HG02870 (cell line): Measurements from ENCODE around the gene PHF21B.

Experiments
- ATAC-seq: cut with Tn5 transposase; IDR thresholded peaks from one replicate; pipeline ENCODE4 v1.9.1; 2021; ENCODE audit warnings: mild to moderate bottlenecking, moderate library complexity; ENCODE audit not compliant: unreplicated experiment

The PHF21B gene

DNA sequence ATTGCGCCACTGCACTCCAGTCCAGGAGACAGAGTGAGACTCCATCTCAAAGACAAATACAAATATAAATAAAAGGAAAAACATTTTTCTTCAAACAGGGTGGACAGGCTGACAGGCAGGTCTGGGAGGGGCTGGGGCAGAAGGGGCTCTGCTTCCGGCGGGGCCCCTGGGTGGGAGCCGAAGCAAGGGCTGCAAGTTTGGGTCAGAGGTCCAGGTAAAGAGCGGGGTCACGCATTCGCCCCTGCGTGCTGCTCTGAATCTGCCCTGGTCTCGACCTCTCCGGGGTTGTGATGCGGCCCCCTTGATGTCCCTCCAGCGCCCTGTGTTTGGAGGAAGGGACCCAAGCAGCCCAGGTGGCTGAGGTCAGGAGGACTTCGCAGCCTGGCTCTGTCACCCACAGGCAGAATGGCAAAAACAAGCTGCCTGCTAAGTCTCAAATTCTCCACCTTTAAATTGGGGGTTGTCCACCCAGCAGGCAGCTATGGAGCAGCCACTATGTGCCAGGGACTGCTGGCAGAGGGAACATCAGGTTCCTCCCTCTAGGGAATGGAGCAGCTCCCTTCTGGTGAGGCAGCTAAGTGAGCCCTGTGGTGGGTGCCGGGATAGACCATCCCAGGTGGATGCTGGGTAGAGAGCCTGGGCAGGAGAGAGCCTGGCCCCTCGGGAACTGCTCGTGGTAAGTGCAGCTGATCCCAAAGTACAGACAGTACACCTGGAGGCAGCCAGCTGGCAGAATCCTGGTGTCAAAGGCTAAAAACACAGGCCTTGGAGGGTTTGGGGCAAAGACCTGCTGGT, 10.3 kb upstream of the PHF21B start:
- no peak for ATAC-seq

DNA sequence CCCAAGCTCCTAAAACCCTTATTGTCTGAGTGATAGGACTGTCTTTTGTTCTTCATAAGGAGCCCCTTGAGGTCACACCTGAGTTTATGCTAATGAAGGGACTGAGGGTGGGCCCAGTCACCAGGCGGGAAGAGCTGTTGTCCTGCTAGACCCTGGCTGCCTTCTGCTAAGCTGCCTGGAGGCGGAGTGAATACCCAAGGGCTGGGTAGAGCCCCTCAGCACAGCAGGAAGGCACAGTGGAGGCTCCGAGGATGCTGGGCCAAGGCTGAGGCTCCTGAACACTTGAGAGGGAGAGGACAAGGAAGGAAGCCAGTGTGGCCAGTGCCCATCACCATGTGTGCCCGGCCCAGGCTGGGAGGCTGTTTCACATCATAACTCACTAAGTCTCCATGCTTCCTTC, 4.8 kb upstream of the PHF21B start:
- no peak for ATAC-seq

DNA sequence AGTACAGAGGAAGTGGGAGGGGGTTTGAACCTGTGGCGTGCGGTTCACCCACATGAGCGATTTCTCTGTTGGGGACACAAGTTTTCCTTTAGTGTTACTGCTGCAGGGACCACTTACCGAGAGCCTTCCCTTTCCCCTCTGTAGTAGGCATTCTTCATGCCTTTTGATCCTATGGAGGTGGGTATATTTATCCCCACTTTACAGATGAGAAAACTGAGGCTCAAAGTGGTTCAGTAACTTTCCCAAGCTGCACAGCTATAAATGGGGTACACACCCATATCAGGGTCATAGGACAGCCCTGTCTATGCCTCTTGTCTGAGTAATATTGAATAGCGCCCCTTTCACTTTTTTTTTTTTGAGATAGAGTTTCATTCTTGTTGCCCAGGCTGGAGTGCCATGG, 3.3 kb upstream of the PHF21B start:
- no peak for ATAC-seq

DNA sequence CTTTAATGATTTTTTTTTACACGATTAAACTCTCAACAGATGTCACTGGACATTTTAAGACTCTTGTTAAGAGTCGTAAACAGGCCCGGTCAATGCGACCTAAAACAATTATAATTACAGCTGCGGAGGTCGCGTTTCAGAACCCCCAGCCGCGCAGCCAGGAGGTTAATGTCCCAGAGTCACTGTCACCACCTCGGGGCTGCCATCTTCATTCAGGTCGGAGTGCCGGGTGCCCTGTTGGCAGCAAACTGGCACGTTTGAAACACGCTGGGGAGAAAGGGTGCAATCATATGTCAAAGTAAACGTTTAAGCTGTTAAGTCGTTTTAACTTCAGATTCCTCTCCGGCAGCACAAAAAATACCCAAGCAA, 711 bp upstream of the PHF21B start:
- no peak for ATAC-seq

DNA sequence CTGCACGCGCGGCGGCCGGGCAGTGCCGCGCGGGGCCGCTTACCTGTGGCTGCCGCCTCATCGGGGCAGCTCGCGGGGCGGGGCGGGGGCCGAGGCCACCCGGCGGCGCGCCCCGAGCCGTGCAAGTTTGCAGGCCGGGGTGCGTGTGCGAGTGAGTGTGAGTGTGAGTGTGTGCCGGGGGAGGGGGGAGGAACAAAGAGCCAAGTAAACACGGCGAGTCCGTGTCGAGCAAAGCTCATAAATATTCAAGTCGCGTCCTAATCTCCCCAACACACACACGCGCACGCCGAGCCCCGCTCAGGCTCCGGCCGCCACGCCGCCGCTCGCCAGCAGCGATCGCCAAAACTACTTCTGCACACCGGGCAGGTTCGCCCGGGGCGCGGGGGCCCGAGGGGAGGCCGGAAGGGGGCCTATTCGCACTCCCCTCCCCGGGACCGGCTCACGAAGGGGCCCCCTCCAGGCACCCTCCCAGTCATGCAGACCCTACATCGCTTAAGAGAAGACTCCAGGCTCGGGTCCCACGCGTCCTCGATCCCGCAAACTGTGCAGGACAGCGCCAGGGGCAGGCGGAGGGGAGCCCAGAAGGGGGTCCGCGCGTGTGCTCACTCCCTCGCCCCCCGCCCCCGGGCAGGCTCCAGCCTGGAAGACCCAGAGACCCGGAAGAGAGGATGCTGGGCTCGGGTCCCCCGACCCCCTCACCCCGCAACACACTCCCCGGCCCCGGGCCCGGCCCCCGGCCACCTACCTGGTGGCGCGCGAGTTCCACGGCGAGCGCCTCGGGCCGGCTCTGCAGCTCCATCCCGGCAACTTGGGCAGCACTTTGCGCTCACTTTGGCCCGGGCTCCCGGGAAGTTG, 827 bp downstream of the PHF21B start:
- no peak for ATAC-seq

DNA sequence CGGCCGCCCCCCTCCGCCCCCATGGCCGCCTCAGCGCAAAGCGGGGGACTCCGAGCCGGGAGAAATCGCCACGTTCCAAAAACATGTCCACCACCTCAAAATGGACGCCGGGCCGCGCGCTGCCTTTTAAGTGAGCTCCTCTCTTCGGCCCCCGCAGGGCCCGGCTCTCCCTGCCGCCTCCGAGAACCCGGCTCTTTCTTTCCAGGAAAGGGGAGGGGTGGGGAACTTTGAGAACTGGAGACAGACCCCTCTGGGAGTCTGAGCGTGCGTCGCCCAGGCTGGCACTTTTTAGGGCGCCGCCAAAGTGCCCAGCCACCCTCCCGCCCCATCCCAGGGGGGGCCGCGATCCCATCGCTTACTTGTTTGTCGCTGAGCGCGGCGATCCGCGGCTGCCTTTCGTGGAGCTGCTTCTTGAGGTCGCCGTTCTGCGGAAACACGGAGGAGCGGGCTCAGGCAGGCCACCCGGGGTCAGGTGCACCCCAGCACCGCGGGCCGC, 1.6 kb downstream of the PHF21B start:
- no peak for ATAC-seq

DNA sequence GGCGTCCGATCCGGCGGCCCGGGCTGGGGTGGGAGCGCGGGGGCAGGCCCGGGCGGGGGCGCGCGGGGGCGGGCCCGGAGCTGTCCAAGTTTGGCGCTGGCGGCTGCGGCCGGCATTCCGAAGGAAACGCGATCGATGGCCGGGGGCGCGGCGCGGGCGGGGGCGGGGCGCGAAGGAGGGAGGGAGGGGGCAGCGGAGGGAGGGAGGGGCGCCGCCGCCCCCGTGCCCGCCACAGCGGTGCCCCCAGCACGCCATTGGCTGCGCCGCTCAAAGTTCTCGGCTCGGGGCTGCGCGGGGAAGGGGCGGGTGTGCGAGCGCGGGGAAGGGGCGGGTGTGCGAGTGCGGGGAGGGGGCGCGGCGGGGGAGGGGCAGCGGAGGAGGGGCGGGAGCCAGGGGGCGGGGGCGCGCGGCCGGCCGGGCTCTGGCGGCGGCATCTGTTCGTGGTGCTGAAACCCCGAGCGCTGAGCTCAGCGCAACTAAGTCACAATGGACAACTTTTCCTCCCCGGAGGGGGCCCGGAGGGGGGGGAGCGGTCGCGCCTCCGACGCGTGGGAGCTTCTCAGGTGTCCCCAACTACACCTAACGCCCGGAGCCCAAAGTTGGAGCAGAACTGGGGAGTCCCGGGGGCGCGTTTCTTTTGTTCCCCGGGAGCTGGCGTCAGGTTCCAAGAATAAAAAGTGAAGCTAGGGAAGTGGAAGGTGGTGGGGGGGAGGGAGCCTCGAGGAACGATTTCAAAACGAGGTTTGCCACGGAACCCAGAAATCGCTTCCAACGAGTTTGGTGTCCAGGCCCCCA, 2.2 kb downstream of the PHF21B start:
- no peak for ATAC-seq

DNA sequence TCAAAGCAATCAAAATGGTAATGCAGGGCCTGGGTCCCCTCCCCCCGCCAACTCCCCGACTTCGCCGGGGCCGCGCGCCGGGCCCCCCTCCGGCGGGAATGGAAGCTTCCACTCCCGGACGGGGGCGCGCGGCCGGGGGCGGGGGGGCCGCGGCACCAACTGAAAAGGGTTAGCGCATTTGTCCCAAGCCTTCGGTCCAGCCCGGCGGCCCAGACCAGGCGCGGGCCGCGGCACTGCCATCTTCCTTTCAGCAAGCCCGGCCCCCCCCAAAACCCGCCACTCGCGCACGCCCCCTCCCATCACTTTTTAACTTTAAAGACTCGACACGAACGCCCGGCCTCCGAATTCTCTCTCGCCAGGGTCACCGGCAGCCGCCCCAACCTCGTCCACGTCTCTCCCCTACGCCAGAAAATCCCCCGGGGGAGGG, 2.8 kb downstream of the PHF21B start:
- ATAC-seq: no peak

DNA sequence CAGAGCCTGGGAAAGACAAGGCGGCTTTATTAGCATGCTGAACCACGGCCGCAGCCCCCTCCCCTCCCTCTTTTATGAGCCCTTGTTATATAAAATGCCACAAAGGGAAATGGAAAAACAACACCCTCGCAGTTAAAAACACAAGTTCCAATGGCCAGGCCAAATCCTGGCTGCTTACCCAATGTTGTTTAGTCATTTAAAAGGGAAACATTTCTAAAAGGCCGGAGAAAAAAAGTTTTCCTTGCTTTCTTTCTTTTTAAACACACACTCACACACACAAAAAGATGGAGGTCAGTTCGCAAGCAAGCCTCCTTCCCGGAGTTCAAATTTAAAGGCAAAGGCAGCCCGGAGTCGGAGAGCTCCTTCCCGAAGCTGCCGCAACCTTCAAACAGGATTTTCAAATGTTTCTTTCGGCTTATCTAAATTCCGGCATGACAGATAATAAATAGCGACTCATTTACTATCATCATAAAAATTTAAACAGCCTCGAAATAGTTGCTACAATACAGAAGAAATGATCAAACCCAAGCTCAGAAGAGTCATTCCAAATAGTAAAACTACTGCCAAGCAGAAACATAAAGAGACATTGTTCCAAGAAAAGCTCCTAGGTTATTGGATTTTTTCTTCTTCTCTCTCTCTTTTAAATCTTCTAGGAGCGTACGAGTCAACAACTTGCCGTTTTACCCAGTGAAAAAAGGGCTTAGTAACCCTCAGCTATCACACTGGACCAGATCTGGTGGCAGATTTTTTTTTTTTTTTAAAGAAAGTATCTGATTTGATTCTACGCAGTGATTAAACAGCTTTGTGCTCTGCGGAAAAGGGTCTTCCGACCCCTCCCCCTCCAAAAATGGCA, 3.5 kb downstream of the PHF21B start:
- no peak for ATAC-seq

DNA sequence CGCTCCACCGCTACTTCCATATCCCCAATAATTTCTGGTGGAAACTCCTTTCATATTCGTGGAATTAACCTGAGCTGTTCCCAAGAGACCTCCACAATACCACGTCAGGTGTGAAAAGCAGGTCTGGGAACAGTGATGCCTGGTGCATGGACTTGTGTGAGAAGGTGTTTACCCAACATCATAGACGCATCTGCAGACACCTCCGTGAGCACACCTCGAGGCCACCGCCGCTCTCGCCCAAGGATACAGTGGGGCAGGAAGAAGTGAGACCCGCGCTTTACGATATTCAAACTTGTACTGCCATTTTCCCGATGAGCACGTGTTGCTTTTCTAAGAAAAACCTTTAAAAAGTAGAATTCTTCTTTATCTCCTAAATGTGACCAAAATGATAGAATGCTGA, 8.2 kb downstream of the PHF21B start:
- no peak for ATAC-seq

DNA sequence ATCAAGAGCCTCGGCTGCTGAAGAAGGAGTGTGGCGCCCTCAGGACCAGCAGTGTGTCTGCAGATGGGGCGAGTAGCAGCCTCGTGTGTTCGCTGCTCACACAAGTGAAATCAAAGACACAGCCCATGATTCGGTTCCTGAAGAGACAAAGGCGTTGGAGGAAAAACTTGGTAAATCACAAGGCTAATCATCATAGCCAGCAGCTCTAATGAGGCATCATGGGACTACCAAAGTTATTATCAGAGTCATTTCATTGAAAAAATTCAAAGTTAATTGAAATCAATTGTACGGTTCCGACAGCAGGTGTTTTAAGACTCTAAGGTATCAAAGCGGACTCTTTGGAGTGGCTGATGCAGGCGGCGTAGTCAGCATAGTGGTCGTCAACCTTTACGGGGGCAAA, 9.5 kb downstream of the PHF21B start:
- ATAC-seq: no peak

DNA sequence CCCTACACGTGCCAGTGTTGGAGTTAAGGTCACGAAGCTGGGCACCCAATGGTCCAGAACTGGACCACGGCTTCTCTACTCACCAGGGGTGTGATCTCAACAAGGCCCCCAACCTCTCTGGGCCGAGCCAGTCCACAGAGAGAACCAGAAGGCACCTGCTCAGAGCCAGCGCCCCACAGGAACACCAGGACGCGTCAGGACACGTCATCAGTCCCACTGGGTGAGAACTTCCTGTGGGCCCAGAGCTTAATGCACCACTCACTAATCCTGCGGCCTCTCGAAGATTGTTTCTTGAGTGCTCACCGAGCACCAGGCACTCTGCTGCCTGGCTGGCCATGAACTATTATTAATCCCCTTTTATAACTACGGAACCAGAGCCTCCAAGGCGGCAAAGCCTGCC, 10.1 kb downstream of the PHF21B start:
- no peak for ATAC-seq

DNA sequence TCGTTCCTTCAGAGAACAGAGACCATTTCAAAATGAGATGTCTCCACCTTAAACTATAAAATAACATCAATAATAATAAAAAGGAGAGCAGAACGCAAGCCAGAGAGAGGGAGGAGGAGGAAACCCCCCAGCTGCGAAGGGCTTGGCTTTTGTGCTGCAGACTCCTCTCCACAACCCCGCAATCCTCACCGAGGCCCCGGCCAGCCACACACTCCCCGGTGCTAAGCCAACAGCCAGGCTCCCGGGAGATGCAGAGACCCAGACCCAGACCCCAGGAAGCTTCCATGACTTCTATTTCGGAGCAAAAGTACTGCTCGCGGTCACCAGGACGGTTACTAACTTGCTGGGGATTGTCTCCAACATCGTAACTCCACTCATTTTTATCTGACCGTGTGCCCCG, 10.6 kb downstream of the PHF21B start:
- no peak for ATAC-seq

DNA sequence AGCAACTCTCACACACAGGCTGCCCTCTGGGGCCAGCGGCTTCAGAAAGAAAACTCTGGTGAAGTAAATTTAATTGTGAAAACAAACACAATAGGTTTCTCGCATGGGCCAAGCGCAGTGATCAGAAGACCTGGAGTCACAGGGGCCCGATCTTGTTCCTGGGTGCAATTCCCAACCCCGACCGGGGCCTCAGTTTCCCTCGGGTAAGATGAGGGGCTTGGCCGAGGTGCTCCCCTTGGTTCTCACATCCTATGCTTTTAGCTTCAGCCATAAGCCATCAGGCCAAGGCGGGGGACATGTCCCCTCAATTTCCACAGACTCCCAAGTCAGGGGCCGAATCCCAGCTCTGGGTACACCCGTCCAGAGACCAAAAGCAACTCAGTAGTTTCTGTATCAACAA, 11.5 kb downstream of the PHF21B start:
- ATAC-seq: no peak

DNA sequence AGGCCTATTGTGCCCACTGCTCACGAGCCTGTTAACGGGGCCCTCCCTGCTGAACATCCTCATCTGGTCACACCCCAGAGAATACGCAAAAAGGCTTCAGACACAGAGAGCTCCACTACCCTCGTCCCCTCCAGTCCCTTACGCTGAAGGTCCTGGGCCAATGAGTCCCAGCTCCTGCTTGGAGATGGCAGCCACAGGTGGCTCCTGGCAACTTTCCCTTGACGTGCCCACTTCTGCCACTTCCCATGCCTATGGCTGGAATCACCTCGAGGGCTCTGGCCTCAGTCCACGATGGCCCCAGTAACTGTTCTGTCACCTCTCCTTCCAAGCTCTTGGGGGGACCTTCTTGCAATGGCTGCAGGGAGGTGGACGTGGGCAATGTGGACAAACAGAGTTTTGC, 12.7 kb downstream of the PHF21B start:
- no peak for ATAC-seq

DNA sequence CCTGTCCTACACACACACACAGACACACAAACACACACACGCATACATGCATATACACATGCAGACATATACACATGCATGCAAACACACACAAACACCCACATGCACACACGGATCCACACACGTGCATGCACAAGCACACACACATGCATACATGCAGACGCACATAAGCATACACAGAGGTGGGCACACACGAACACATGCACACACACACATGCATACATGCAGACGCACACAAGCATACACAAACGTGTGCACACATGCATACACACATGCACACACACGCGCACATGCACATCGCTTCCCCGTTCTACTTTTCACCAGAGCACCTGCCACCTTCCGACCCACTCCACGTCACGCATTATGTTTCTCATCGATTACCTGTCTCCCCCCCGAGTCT, 13.2 kb downstream of the PHF21B start:
- ATAC-seq: no peak

DNA sequence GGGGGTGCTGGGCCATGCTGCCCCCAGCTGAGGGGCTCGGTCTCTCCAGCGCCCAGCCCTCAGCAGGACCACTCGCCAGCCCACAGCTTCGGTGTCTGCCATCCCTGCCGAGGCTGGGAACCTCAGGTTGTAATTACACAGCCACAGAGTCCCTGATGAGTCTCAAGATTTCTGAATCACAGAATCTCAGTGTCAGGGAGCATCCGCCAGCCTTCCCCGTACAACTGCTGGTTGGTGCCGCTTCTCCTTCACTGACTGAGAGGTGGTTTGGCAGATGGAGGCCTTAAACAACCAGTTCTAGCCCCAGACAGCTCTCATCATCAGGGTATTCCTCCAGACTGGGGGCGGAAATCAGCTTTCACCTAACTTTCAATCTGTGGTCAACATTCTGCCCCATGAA, 13.7 kb downstream of the PHF21B start:
- no peak for ATAC-seq

DNA sequence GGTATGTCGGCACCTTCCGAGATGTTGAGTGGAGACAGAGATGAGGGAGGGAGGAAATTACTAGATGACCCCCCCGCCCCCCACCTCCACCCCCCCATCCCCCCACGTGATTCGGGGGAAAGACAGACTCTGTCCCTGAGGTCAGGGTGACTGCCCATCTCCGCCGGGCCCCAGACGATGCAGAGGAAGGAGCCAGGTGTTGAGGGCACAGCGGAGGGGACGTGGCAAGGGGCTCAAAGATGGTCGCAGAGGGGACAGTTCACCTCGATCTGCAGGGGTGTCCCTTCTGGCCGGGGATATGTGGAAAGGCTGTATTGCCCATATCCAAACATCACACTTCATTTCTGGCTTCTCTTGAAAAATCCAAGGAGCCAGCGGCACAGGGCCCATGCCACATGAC, 14.1 kb downstream of the PHF21B start:
- no peak for ATAC-seq

DNA sequence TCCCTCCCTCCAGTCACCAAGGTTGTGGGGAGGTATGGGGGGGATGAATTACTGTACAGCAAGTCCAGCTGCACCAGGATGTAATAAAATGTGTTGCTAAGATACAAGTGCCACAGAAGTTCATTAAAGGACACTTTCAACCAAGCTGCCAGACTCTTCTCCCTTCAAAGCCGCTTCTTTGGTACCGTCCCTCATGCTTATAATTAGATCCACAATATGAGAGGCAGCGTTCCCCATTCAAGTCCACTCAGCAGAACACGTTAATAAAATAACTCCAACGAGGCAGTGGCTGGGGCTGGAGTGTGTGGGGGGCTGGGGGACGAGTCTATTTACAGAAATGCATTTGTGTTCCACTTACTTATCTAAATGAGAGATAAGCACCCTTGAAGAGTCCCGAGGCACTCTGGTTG, 14.7 kb downstream of the PHF21B start:
- ATAC-seq: no peak

DNA sequence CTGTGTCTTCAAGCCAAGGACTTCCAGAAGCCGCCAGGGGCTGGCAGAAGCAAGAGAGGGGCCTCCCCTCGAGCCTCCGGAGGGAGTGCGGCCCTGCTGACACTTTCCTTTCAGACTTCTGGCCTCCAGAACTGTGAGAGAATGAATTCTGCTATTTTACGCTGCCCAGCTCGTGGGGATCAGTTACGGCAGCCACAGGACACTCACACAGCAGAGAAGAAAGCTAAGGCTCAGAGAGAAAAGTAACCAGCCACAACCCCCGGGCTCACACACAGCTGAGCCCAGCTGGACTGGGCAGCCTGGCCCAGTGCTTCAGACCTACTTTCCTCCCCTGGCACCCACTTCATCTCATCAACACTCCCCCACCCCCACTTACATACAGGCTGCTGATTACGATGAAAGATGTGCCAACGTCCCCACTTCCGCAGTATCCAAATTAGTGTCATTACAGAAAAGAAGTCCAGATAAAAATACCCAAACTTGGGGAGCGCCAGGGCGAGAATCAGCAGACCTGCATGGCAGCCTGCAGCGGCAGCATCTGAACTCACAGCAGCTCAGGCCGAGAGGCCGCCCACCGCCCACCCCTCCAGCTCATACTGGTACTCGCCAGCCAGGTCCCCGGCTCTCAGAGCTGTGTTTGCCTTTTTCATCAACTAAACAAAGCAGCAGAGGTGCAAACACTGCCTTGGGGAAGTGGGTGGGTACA, 15.3 kb downstream of the PHF21B start:
- ATAC-seq: no peak
